PFSK-1 (cell line): ENCODE measurements around the gene GPR107.

ENCODE experiments used
- FOXP2 ChIP-seq: optimal IDR thresholded peaks from 2 replicates; pipeline ENCODE3; 2011; ENCODE audit warnings: borderline replicate concordance, control low read depth, inconsistent platforms; ENCODE audit not compliant: insufficient read depth; ENCODE audit errors: extremely low read length, extremely low read depth
- POLR2AphosphoS5 ChIP-seq: IDR thresholded peaks from 2 replicates; pipeline ENCODE4 v1.6.1; 2012; ENCODE audit warnings: low read depth, mild to moderate bottlenecking, control low read depth, low read length, moderate library complexity
- TAF1 ChIP-seq: IDR thresholded peaks from 2 replicates; pipeline ENCODE4 v1.6.1; 2012; ENCODE audit warnings: low read length, control low read depth, borderline replicate concordance; ENCODE audit not compliant: insufficient read depth

DNA sequence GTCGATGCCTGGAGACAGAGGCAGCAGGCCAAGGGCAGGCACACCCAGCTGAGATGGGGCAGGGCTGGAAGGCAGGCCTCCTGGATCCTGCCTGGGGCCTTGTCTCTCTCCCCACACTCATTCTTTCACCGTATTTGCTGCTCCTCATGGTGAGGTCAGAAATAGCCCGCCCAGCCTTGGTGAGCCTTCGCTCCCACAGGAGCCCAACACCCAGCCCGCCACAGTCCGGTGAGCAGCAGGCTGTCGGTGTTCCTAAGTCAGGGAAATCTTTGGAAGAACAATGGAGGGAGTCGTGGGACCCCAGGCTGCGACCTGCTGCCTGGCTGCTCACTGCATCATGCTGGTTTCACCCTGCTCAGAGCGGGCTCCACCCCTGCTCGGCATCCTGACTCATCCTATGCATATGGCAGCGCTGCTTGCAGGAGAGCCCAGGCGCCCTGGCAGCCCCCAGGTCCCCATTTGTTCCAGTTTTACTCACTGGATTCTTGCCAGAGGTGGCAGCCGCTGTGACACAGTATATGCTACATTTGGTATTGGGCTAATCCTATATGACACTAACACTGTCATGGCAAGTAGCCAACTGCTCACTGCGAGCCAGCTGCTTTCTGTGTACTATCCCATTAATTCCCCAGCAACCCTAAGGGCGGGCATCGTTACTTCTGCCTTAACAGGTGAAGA lies 65.3 kb downstream of the GPR107 start:
- TF ChIP-seq TAF1: no peak
- TF ChIP-seq POLR2AphosphoS5: no peak
- no peak for TF ChIP-seq FOXP2
